ENCODE data around the gene CARM1.

- TF ChIP-seq CTCF (IDR thresholded peaks at IDR 0.05) (no peak), POLR2A (IDR thresholded peaks at IDR 0.05) (no peak)
These were observed 23.5 kb downstream of the CARM1 start for GRCh38 chr19:10894911-10895213.

Data from right lobe of liver (tissue), 4 donors.